ENCODE measurements around the gene INSR.

DNA sequence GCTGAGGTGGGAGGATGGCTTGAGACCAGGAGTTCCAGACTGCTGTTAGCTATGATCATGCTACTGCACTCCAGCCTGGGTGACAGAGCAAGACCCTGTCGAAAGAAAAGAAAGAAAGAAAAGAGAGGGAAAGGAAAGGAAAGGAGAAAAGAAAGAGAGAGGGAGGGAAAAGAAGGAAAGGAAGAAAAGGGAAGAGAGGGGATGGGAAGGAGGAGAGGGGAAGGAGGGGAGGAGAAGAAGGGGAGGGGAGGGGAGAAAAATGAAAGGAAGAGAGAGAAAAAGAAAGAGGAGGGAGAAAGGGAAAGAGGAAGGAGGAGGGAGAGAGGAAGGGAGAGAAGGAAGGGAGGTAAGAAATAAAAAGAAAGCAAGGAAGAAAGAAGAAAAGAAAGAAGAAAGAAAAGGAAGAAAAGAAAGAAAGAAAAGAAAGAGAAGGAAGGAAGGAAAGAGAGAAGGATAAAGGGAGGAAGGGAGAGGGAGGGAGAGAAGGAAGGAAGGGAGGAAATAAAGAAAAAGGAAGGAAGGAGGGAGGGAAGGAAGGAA is 44.1 kb downstream of the INSR start:
- TF ChIP-seq EP300 (IDR thresholded peaks at IDR 0.05) (no peak), POLR2A (IDR thresholded peaks at IDR 0.05) (no peak), POLR2AphosphoS5 (IDR thresholded peaks at IDR 0.05) (no peak)
- TF ChIP-seq, protein P1, sequence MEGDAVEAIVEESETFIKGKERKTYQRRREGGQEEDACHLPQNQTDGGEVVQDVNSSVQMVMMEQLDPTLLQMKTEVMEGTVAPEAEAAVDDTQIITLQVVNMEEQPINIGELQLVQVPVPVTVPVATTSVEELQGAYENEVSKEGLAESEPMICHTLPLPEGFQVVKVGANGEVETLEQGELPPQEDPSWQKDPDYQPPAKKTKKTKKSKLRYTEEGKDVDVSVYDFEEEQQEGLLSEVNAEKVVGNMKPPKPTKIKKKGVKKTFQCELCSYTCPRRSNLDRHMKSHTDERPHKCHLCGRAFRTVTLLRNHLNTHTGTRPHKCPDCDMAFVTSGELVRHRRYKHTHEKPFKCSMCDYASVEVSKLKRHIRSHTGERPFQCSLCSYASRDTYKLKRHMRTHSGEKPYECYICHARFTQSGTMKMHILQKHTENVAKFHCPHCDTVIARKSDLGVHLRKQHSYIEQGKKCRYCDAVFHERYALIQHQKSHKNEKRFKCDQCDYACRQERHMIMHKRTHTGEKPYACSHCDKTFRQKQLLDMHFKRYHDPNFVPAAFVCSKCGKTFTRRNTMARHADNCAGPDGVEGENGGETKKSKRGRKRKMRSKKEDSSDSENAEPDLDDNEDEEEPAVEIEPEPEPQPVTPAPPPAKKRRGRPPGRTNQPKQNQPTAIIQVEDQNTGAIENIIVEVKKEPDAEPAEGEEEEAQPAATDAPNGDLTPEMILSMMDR (IDR thresholded peaks at IDR 0.05): no peak
